Fibroblast of pulmonary artery (primary cell): Measurements from ENCODE around the gene MIS12.

ENCODE experiments used
- DNase-seq: peaks from one replicate; pipeline ENCODE4 v3.0.0-alpha.2; 2010; ENCODE audit warnings: low read depth
- H3K4me3 ChIP-seq: replicated peaks from 2 replicates; pipeline ENCODE4 v1.5.1; 2011; ENCODE audit warnings: low read depth, mild to moderate bottlenecking, control low read depth, low read length, moderate library complexity
- CTCF ChIP-seq: IDR thresholded peaks from 2 replicates; pipeline ENCODE4 v1.5.1; 2011; ENCODE audit warnings: mild to moderate bottlenecking, control low read depth, low read length, inconsistent platforms; ENCODE audit errors: missing control alignments

The MIS12 gene

DNA sequence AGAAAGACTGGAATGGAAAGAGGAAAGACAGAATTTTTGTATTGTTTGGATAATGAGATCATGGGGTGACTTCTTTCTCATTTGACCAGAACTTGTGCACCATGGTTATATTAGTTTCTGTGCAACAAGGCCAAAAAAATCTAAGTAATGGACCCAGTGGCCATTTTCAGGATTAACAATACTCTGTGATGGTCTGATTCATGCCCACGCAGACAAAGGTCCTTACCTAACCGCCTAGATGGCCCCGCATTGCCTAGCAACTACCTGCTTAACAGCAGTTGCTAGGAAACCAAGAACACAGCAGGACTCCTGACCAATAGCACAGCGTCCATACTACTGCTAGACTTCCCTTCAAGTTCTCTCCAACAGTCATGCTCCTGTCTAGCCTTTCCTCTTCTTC, 22.4 kb downstream of the MIS12 start:
- TF ChIP-seq CTCF, result no peak
- peak; percentile 68 for DNase-seq
- no peak overlapping the region for H3K4me3 ChIP-seq

DNA sequence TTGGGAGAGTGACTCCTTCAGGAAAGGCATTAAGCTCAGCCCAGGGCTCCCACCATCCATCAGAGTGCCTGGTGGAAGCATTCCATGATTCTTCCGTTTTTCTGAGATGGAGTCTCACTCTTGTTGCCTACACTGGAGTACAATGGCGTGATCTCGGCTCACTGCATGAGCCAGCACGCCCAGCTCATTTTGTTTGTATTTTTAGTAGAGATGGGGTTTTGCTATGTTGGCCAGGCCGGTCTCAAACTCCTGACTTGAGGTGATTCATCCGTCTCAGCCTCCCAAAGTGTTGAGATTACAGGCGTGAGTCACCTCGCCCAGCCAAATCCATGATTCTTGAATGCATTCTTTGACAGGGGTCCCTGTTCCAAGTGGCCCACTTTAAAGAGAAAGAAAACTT, 23.1 kb downstream of the MIS12 start:
- no peak for TF ChIP-seq CTCF
- DNase-seq, result peak; percentile 55
- no peak overlapping the region for H3K4me3 ChIP-seq

DNA sequence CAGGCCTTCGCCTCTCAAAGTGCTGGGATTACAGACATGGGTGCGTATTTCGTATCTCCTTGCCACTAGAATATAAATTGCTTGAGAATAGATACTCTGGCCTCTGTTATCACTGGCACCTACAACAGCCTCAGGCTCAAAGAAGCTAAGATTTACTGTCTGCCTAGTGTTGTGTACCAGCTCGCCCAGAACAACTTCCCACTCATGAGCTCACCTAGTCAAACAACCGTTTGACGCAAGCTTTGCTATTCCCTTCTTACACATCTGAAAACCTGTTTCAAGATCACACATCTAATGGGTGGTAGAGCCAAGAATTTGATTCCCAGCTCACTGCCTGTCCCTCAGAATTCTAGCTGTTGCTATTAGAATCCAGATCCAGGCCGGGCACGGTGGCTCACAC, 24.4 kb downstream of the MIS12 start:
- no peak overlapping the region for H3K4me3 ChIP-seq
- no peak for TF ChIP-seq CTCF
- no peak for DNase-seq

GRCh38 chr17:5511401-5512225, 25.2 kb downstream of the MIS12 start:
- no peak overlapping the region for H3K4me3 ChIP-seq
- DNase-seq, result no peak
- TF ChIP-seq CTCF, result no peak

DNA sequence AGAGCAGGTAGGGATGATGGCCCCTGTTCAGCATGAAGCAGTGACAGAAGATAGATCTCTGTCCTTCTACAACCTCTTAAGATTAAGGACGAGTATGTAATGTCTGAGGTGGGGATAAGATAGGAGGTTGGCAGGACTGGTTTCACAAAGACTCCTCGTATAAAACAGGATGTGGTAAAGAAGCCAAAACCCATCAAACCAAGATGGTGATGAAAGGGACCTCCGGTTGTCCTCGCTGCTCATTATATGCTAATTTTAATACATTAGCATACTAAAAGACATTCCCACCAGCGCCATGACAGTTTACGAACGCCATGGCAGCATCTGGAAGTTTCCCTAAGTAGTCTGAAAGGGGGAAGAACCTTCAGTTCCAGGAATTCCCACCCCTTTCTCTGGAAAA, 27.3 kb downstream of the MIS12 start:
- DNase-seq, result no peak
- H3K4me3 ChIP-seq, result no peak overlapping the region
- TF ChIP-seq CTCF, result no peak

GRCh38 chr17:5514976-5515375, 28.6 kb downstream of the MIS12 start:
- TF ChIP-seq CTCF, result no peak
- DNase-seq, result no peak
- H3K4me3 ChIP-seq, result no peak overlapping the region
